OCI-LY7 (cell line): ENCODE data around the gene ADCY1. TPM values are rescaled to one million over a fixed set of nuclear protein-coding genes. Genes with fewer than 3 reads are reported as not detected.

Source experiments
- BruUV-seq: library from RNA; stranded (reverse); fragments of 400-500 nt; replicated peaks from 2 replicates; lab custom pipeline; 2021; lab: Mats Ljungman, UMichigan
- CTCF ChIA-PET: fragments of 300-600 bp; sonication (Branson Sonifier 250); formaldehyde crosslinking; loops from one replicate; lab custom pipeline; 2022; ENCODE audit warnings: antibody characterized with exemption; ENCODE audit not compliant: unreplicated experiment; lab: Charles Lee
- POLR2A ChIA-PET: fragments of 300-600 bp; sonication (Branson Sonifier 250); formaldehyde crosslinking; loops from one replicate; lab custom pipeline; 2022; ENCODE audit warnings: antibody characterized with exemption; lab: Charles Lee
- DNase-seq: peaks from one replicate; pipeline ENCODE4 v3.0.0-alpha.2; 2015; ENCODE audit warnings: low spot score
- H2AFZ ChIP-seq: fragments of 200-600 bp; sonication (generic), shearing (Covaris generic); 2 replicates; pipeline ENCODE4 v1.6.1; 2014; ENCODE audit warnings: mild to moderate bottlenecking, antibody characterized with exemption, low read length, moderate library complexity
- H3K27ac ChIP-seq: fragments of 200-600 bp; sonication (generic); 2 replicates; pipeline ENCODE4 v1.5.1; 2014; ENCODE audit warnings: mixed run types, low read depth, mild to moderate bottlenecking, moderate library complexity, low read length, inconsistent platforms; ENCODE audit not compliant: poor library complexity, severe bottlenecking
- H3K36me3 ChIP-seq: fragments of 200-600 bp; sonication (generic); 2 replicates; pipeline ENCODE4 v1.6.1; 2014; ENCODE audit warnings: mild to moderate bottlenecking, antibody characterized with exemption, low read length, moderate library complexity, mixed read lengths; ENCODE audit not compliant: insufficient read depth
- H3K4me1 ChIP-seq: fragments of 200-600 bp; sonication (generic); 2 replicates; pipeline ENCODE4 v1.5.1; 2014; ENCODE audit warnings: mild to moderate bottlenecking, low read length; ENCODE audit not compliant: insufficient read depth, poor library complexity, severe bottlenecking
- H3K4me2 ChIP-seq: fragments of 200-600 bp; sonication (generic); 2 replicates; pipeline ENCODE4 v1.6.1; 2014; ENCODE audit warnings: mild to moderate bottlenecking, low read length
- H3K4me3 ChIP-seq: fragments of 200-600 bp; sonication (generic); 2 replicates; pipeline ENCODE4 v1.5.1; 2014; ENCODE audit warnings: mild to moderate bottlenecking, low read depth, low read length; ENCODE audit not compliant: poor library complexity, severe bottlenecking
- H3K79me2 ChIP-seq: fragments of 200-600 bp; sonication (generic); 2 replicates; pipeline ENCODE4 v1.6.1; 2016; ENCODE audit warnings: low read depth, mild to moderate bottlenecking, low read length, moderate library complexity, mixed read lengths; ENCODE audit not compliant: insufficient read depth
- H3K9me2 ChIP-seq: fragments of 200-600 bp; sonication (generic); 2 replicates; pipeline ENCODE4 v1.6.1; 2016; ENCODE audit warnings: mild to moderate bottlenecking, low read length, mixed read lengths; ENCODE audit not compliant: insufficient read depth
- H3K9me3 ChIP-seq: fragments of 200-600 bp; sonication (generic); 2 replicates; pipeline ENCODE4 v1.6.1; 2014; ENCODE audit warnings: mild to moderate bottlenecking, mixed run types, low read length, mixed read lengths
- H4K20me1 ChIP-seq: fragments of 200-600 bp; sonication (generic); 2 replicates; pipeline ENCODE4 v1.6.1; 2014; ENCODE audit warnings: mild to moderate bottlenecking, antibody characterized with exemption, low read length, moderate library complexity, mixed read lengths; ENCODE audit not compliant: insufficient read depth
- CTCF ChIP-seq: fragments of 200-600 bp; sonication (generic); conservative IDR thresholded peaks from 2 replicates; pipeline ENCODE4 v1.5.1; 2014; ENCODE audit warnings: mild to moderate bottlenecking, antibody characterized with exemption, low read length, moderate library complexity, mixed read lengths
- EZH2phosphoT487 ChIP-seq: fragments of 200-600 bp; sonication (generic); IDR thresholded peaks from 2 replicates; pipeline ENCODE4 v1.6.1; 2018; ENCODE audit warnings: low read depth, borderline replicate concordance, mild to moderate bottlenecking, mixed run types, antibody characterized with exemption, low read length, moderate library complexity, mixed read lengths
- intact Hi-C: fragments of 100-400 bp; cut with micrococcal nuclease; formaldehyde crosslinking; loops from one replicate; pipeline ENCODE4 v1.10.0; 2022; ENCODE audit not compliant: unreplicated experiment
- total RNA-seq, 2 experiments: library from RNA; depleted of rRNA in 1 of 2; stranded (reverse); fragments of >200 nt in 1 of 2; shearing (Covaris generic) in 1 of 2; gene quantifications; 2 replicates each; pipeline ENCODE4 v1.2.3, GENCODE V29; 2014 to 2022

Gene ADCY1
- total RNA-seq, 2 experiments from 2014 or later: 0.13 TPM; not detected in 1

DNA sequence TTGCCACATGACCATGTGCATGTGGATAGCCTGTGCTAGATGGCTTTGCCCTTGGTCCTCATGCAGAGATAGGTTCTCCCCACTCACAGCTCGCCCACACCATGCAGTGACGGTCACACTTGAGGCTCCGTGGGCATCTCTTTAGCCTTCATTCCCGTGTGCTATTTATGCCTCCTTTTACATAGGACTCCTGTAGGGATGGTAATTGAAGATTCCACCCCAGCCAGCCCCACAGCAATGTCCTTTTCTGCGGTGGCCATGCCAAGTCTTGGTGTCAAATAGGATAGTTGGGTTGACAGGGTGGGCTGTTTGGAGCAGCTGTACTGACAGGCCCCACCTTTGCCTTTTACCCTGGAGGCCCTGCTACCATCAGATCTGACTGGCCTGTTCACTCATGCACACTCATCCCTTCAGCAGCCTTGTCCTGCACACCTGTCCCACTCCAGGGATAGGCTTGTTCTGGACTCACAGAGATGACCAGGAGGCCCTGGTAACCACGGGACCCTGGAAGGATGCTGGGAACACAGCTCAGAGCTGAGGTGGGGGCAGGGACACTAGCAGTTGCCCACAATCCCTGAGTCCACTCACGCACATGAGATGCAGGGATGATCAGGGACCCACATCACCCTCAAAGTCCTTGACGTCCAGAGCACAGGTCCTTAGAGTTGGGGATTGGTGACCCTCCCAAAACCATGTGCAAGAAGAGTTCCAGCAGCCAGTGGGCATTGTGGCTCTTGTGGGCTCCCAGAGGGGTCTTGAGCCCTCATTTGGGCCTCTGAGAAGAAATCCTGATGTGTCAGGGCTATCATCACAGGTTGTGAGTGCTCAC, 71.2 kb downstream of the ADCY1 start:
- POLR2A ChIA-PET: no interaction called here
- no peaks in the 10 kb centered on the region for H3K9me2 ChIP-seq
- CTCF ChIA-PET: no interaction called here
- intact Hi-C loops: no loop called here
- no peaks in the 10 kb centered on the region for H4K20me1 ChIP-seq
- DNase-seq: no peak
- no peak overlapping the region for H2AFZ ChIP-seq
- no peak for TF ChIP-seq CTCF
- no peak for TF ChIP-seq EZH2phosphoT487
- no peaks in the 10 kb centered on the region for H3K9me3 ChIP-seq
- no peak overlapping the region for H3K4me3 ChIP-seq
- no peaks in the 10 kb centered on the region for H3K79me2 ChIP-seq
- no peak overlapping the region for H3K4me2 ChIP-seq
- H3K4me1 ChIP-seq: no peaks in the 10 kb centered on the region
- no peak overlapping the region for H3K27ac ChIP-seq
- BruUV-seq: no TSS peak
- H3K36me3 ChIP-seq: no peaks in the 10 kb centered on the region

DNA sequence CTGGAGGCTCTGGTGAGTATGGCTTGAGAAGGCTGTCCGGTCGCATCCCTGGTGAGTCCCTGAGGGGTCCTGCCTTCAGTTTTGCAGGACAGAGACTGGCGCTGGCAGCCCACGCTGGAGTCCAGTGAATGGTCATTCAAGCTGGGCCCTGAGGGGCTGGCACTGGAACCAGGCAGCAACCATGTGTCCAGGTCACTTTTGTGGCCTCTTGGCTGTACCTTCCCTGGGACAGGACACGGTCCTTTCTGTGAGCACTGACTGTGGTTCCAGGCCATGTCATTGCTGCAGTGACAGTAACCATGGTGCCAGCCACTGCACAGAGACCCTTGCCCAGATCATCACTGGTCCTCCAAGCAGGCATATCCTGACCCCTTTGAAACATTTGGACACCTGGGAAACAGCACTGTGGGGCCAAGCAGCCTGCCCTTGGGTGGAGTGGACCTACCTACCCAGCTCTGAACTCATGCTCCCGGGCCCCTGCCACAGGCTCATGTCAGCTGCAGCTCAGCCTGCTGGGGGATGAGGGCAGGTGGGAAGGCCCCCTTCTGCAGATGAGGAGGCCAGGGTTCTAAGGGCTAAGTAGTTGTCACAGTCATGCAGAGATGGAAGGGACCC, 72.1 kb downstream of the ADCY1 start:
- no peaks in the 10 kb centered on the region for H3K36me3 ChIP-seq
- H3K27ac ChIP-seq: no peak overlapping the region
- ChIA-PET CTCF (no interaction called here), POLR2A (interaction anchor here (0.6 kb wide), 1 partner anchor 15 kb away, joined by 4 read pairs; no protein-coding TSS in a partner anchor)
- no peaks in the 10 kb centered on the region for H3K4me1 ChIP-seq
- DNase-seq: no peak
- no peaks in the 10 kb centered on the region for H3K9me3 ChIP-seq
- H3K4me3 ChIP-seq: no peak overlapping the region
- no peaks in the 10 kb centered on the region for H3K9me2 ChIP-seq
- no TSS peak for BruUV-seq
- H3K79me2 ChIP-seq: no peaks in the 10 kb centered on the region
- H3K4me2 ChIP-seq: no peak overlapping the region
- no peaks in the 10 kb centered on the region for H4K20me1 ChIP-seq
- H2AFZ ChIP-seq: no peak overlapping the region
- intact Hi-C loops: no loop called here
- TF ChIP-seq CTCF: no peak
